Right lobe of liver (tissue), 6 donors: ENCODE measurements around the gene GABRA5. TPM values are rescaled to one million over a fixed set of nuclear protein-coding genes. Genes with fewer than 3 reads are reported as not detected.
"Not testable (repeated sequence)": the region's sequence is repeated elsewhere in the genome, so short reads cannot be mapped to it uniquely, and the experiment has no call there.

Experiments
- ATAC-seq, 4 donors: fragments of 200-7000 bp; cut with Tn5 transposase; one replicate each; pipeline ENCODE4 v1.9.1; 2020; ENCODE audit warnings: mild to moderate bottlenecking in 4 of 4, moderate library complexity in 4 of 4
- DNase-seq, 3 donors: peaks; one replicate each; pipeline ENCODE4 v3.0.0-alpha.2; 2020
- H3K27ac ChIP-seq, 3 donors: fragments of 200-600 bp; one replicate each; pipeline ENCODE4 v1.8.0; 2022
- H3K27me3 ChIP-seq, 2 donors: fragments of 200-600 bp; one replicate each; pipeline ENCODE4 v1.8.0; 2022
- H3K36me3 ChIP-seq, 4 donors: fragments of 200-600 bp; sonication (generic) in 1 of 4; one replicate each; pipeline versions ENCODE4 v1.5.1 to v1.8.0; 2017 to 2022; ENCODE audit warnings: control low read depth in 1 of 4
- H3K4me1 ChIP-seq, 4 donors: fragments of 200-600 bp; sonication (generic) in 1 of 4; one replicate each; pipeline versions ENCODE4 v1.5.1 to v1.8.0; 2017 to 2022; ENCODE audit warnings: control low read depth in 1 of 4
- H3K4me3 ChIP-seq, 3 donors: fragments of 200-600 bp; one replicate each; pipeline ENCODE4 v1.8.0; 2022
- H3K9me3 ChIP-seq, 4 donors: fragments of 200-600 bp; sonication (generic) in 1 of 4; one replicate each; pipeline versions ENCODE4 v1.5.1 to v1.8.0; 2017 to 2022; ENCODE audit warnings: control low read depth in 1 of 4
- POLR2A ChIP-seq: fragments of 450-650 bp; IDR thresholded peaks from one replicate; pipeline ENCODE4 v1.6.1; 2017; ENCODE audit warnings: antibody characterized with exemption, mild to moderate bottlenecking
- WGBS: methylation state at CpG from one replicate; pipeline ENCODE4 v1.1.6; 2018; ENCODE audit warnings: low coverage, low lambda C conversion rate; ENCODE audit not compliant: insufficient coverage; ENCODE audit errors: missing lambda C conversion rate; 5-methylcytosine and 5-hydroxymethylcytosine counted together
- intact Hi-C, 2 donors: fragments of 100-400 bp; cut with DNase I; formaldehyde crosslinking; loops; one replicate each; pipeline versions ENCODE4 v1.11.2 to v1.14.1; 2022
- total RNA-seq, 6 experiments: library from RNA; depleted of rRNA in 2 of 6; stranded (reverse); fragments of >200 nt in 2 of 6; fragmentation: NEBNext Ultra II Directional in 3 of 6; extraction: Animal tissue kit (Norgen Biotek cat#: 25700) in 3 of 6; gene quantifications; one replicate each; pipeline versions ENCODE4 v1.1.0 to v1.2.4, GENCODE V29; 2016 to 2023
- TF ChIP-seq, protein P1 (sequence below), 4 donors: fragments of 200-600 bp in 3 of 4; fragments of 450-650 bp in 1 of 4; IDR thresholded peaks; one replicate each; pipeline versions ENCODE4 v1.5.1 to v1.8.0; 2016 to 2022; ENCODE audit warnings: antibody characterized with exemption in 4 of 4, mild to moderate bottlenecking in 2 of 4
- donor health status: DM: no; HTN: yes; CAD: no.
- donor health status: DM: no; HTN: no; CAD: no.
- donor health status: DM: no; HTN: no; CAD: no.
- donor health status: DM: no; HTN: yes; CAD: no.
- donor health status: DM: no; HTN: yes; CAD: no.

The GABRA5 gene
- total RNA-seq, 6 experiments from 2014 or later: not detected

GRCh38 chr15:26893351-26894065, 26.6 kb downstream of the GABRA5 start:
- Histone ChIP-seq H3K27me3 (no peaks in the 10 kb centered on the region), H3K4me1 (peaks cover 0 to 4% (median 0%) of the 10 kb centered on the region in 4 donors), H3K4me3 (no peak overlapping the region), H3K27ac (no peak overlapping the region), H3K36me3 (no peaks in the 10 kb centered on the region), H3K9me3 (no peaks in the 10 kb centered on the region)
- 71% methylated on average over 10 of the region's 35 CpGs for WGBS
- TF ChIP-seq, protein P1, sequence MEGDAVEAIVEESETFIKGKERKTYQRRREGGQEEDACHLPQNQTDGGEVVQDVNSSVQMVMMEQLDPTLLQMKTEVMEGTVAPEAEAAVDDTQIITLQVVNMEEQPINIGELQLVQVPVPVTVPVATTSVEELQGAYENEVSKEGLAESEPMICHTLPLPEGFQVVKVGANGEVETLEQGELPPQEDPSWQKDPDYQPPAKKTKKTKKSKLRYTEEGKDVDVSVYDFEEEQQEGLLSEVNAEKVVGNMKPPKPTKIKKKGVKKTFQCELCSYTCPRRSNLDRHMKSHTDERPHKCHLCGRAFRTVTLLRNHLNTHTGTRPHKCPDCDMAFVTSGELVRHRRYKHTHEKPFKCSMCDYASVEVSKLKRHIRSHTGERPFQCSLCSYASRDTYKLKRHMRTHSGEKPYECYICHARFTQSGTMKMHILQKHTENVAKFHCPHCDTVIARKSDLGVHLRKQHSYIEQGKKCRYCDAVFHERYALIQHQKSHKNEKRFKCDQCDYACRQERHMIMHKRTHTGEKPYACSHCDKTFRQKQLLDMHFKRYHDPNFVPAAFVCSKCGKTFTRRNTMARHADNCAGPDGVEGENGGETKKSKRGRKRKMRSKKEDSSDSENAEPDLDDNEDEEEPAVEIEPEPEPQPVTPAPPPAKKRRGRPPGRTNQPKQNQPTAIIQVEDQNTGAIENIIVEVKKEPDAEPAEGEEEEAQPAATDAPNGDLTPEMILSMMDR (IDR thresholded peaks at IDR 0.05): no peak
- TF ChIP-seq POLR2A: no peak
- peak in 1 of 4 donors; percentile 13 for ATAC-seq
- intact Hi-C loops: loop anchor here in 1 of 2 donors (10.0 kb wide), 1 partner anchor 121 kb away; no protein-coding TSS in a partner anchor
- no peak for DNase-seq

DNA sequence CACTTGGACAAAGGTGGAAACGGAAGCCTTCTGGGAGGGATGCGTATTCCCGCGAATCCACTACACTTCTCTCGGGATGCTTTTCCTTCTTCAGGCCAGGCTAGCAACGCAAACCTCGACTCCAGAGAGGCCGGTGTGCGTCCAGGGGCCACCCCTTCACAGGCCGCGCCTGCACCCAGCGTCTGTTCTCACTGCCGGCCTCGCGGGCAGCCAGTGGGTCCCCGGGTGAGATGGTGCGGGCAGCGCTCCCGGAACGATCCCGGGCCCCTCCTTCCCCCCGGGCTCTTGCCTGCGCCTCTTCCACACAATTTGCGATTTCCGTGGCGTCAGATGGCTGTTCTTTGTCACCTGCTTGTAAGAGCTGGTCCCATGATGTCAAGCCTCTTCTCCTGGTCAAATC, 27.3 kb downstream of the GABRA5 start:
- no peaks in the 10 kb centered on the region for H3K36me3 ChIP-seq
- H3K9me3 ChIP-seq: no peaks in the 10 kb centered on the region
- intact Hi-C loops: loop anchor here in 1 of 2 donors (10.0 kb wide), 1 partner anchor 121 kb away; no protein-coding TSS in a partner anchor
- H3K27ac ChIP-seq: no peak overlapping the region
- TF ChIP-seq, protein P1 (IDR thresholded peaks at IDR 0.05): no peak
- TF ChIP-seq POLR2A: no peak
- peaks cover 0 to 4% (median 0%) of the 10 kb centered on the region in 4 donors for H3K4me1 ChIP-seq
- no peak for DNase-seq
- ATAC-seq: no peak
- H3K27me3 ChIP-seq: no peaks in the 10 kb centered on the region
- WGBS: 76% methylated on average over 4 of the region's 26 CpGs
- no peak overlapping the region for H3K4me3 ChIP-seq

DNA sequence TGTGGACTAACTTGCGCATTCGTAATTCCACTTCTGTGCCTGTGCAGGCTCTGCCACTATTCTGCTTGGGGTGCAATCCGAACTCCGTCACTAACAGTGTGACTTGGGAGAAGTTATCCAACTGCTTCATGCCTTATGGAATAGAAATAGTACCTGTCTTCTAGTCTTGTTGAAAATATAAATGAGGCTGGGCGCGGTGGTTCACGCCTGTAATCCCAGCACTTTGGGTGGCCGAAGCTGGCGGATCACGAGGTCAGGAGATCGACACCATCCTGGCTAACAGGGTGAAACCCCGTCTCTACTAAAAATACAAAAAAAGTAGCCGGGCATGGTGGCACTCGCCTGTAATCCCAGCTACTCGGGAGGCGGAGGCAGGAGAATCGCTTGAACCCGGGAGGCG, 28.5 kb downstream of the GABRA5 start:
- not testable (repeated sequence) for H3K27ac ChIP-seq, DNase-seq, ATAC-seq, H3K36me3 ChIP-seq, H3K27me3 ChIP-seq, H3K4me1 ChIP-seq, H3K9me3 ChIP-seq, H3K4me3 ChIP-seq
- intact Hi-C loops: loop anchor here in 1 of 2 donors (10.0 kb wide), 1 partner anchor 119 kb away; no protein-coding TSS in a partner anchor
- 74% methylated on average over 14 of the region's 19 CpGs for WGBS

DNA sequence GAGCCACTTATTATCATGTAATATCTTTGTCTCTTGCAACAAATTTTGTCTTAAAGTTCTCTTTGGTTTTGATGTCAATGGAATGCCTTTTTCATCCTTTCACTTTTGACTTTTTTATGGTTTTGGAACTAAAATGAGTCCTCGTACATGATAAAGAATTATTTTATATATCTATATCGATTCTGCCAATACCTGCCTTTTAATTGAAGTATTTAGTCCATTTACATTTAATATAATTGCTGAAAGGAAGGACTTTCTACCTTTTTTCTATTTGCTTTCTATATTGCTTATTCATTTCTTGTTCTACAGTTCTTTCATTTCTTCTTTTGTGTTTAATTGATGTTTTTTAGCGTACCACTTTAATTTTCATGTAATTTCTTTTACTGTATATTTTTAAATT, 32.8 kb downstream of the GABRA5 start:
- no peak overlapping the region for H3K4me3 ChIP-seq
- no peaks in the 10 kb centered on the region for H3K9me3 ChIP-seq
- WGBS: 79% methylated on average over 3 of the region's 3 CpGs
- ATAC-seq: no peak
- TF ChIP-seq, protein P1 (IDR thresholded peaks at IDR 0.05): no peak
- no peak for TF ChIP-seq POLR2A
- no peak for DNase-seq
- no peaks in the 10 kb centered on the region for H3K4me1 ChIP-seq
- H3K27ac ChIP-seq: no peak overlapping the region
- no peaks in the 10 kb centered on the region for H3K27me3 ChIP-seq
- intact Hi-C loops: loop anchor here in 1 of 2 donors (10.0 kb wide), 1 partner anchor 115 kb away; no protein-coding TSS in a partner anchor
- H3K36me3 ChIP-seq: no peaks in the 10 kb centered on the region

GRCh38 chr15:26901041-26901440, 34.2 kb downstream of the GABRA5 start:
- Histone ChIP-seq H3K9me3 (no peaks in the 10 kb centered on the region), H3K27me3 (no peaks in the 10 kb centered on the region), H3K4me1 (no peaks in the 10 kb centered on the region), H3K36me3 (no peaks in the 10 kb centered on the region), H3K4me3 (no peak overlapping the region), H3K27ac (no peak overlapping the region)
- DNase-seq (no peak), ATAC-seq (no peak)
- TF ChIP-seq POLR2A: no peak
- TF ChIP-seq, protein P1 (IDR thresholded peaks at IDR 0.05): no peak
- 22% methylated on average over 4 of the region's 4 CpGs for WGBS
- intact Hi-C loops: no loop called here
